ENCODE measurements around the gene PDE5A. TPM values are rescaled to one million over a fixed set of nuclear protein-coding genes. Genes with fewer than 3 reads are reported as not detected.

PDE5A gene
- total and polyA plus RNA-seq, 12 donors, result 6.7 to 23.2 (median 14.2) TPM

DNA sequence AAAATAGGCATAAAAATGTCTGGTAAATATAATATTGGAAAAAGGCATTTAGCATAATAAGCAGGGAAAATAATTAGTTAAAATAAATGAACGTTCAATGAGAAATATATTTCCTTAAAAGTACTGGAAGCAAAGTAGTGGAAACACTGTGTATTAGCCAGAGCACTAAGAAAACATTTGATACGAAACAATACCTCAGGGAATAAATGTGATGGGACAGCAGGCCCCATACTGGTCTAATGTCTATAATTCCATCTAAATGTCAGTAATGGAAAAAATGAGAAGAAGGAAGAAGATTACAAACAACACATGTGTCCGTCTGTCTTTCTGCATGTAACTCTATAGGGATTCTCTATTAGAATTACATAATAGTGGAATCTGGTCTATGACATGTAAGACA is 79.0 kb downstream of the PDE5A start:
- intact Hi-C loops (cut with DNase I), result no loop called here
- H3K4me1 ChIP-seq (replicated peaks in 1 of 2), result no peaks in the 10 kb centered on the region
- H3K9me3 ChIP-seq (replicated peaks in 1 of 3), result no peaks in the 10 kb centered on the region
- no peak overlapping the region for H3K4me3 ChIP-seq
- 77 to 82% (median 79%) methylated on average over 3 of the region's 3 CpGs for WGBS, 4 donors
- no peaks in the 10 kb centered on the region for H3K36me3 ChIP-seq (replicated peaks in 1 of 2)
- DNase-seq, result no peak
- H3K27ac ChIP-seq, result no peak overlapping the region
- no peak for TF ChIP-seq POLR2A (IDR thresholded peaks at IDR 0.05)
- TF ChIP-seq, protein P1, sequence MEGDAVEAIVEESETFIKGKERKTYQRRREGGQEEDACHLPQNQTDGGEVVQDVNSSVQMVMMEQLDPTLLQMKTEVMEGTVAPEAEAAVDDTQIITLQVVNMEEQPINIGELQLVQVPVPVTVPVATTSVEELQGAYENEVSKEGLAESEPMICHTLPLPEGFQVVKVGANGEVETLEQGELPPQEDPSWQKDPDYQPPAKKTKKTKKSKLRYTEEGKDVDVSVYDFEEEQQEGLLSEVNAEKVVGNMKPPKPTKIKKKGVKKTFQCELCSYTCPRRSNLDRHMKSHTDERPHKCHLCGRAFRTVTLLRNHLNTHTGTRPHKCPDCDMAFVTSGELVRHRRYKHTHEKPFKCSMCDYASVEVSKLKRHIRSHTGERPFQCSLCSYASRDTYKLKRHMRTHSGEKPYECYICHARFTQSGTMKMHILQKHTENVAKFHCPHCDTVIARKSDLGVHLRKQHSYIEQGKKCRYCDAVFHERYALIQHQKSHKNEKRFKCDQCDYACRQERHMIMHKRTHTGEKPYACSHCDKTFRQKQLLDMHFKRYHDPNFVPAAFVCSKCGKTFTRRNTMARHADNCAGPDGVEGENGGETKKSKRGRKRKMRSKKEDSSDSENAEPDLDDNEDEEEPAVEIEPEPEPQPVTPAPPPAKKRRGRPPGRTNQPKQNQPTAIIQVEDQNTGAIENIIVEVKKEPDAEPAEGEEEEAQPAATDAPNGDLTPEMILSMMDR (IDR thresholded peaks at IDR 0.05), result no peak
- no peaks in the 10 kb centered on the region for H3K27me3 ChIP-seq

DNA sequence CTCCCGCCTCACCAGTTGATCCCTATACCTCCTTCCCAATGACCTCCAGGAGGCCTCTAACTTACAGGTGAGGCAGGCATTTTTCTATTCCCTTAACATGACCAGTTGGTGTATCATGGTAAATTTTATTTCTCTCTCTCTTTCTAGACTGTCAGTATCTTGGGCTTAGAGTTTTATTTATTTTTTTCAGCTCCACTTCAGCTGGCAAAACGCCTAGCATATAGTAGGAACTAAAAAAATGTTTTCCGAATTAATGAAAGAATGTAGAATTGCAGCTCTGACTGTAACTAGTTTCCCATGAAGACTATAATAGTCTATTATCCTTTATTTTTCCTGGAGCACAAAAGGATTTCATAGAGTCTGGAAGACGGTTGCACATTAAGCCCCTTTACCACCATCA is 84.8 kb downstream of the PDE5A start:
- intact Hi-C loops (cut with DNase I), result no loop called here
- H3K4me3 ChIP-seq, result no peak overlapping the region
- no peak for TF ChIP-seq POLR2A (IDR thresholded peaks at IDR 0.05)
- TF ChIP-seq, protein P1 (IDR thresholded peaks at IDR 0.05), result no peak
- no peak overlapping the region for H3K27ac ChIP-seq
- H3K4me1 ChIP-seq (replicated peaks in 1 of 2), result peaks cover 0 to 1% of the 10 kb centered on the region in 2 donors
- H3K36me3 ChIP-seq (replicated peaks in 1 of 2), result no peaks in the 10 kb centered on the region
- 83 to 87% (median 87%) methylated on average over 4 of the region's 4 CpGs for WGBS, 4 donors
- H3K9me3 ChIP-seq (replicated peaks in 1 of 3), result no peaks in the 10 kb centered on the region
- H3K27me3 ChIP-seq, result no peaks in the 10 kb centered on the region
- DNase-seq, result no peak

DNA sequence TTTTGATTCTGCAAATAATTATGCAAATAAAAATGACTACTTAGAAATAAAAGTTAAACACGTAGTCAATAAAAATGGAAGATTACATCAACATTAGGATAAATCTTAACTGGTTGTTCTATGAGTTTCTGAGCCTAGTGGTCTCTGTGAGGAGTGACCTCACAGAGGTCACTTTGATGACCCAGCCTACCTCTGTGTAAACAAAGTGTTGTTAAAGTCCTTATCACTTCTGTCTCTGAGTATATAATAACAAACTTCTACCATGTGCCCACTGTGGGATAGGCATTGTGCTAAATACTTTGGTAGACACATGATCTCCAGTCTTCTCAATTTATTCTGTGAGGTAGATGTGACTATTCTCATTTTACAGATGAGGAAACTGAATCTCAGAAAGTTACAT is 85.4 kb downstream of the PDE5A start:
- WGBS, 4 donors, result 82 to 91% (median 84%) methylated on average over 1 of the region's 1 CpG
- no peaks in the 10 kb centered on the region for H3K27me3 ChIP-seq
- H3K4me1 ChIP-seq (replicated peaks in 1 of 2), result peaks cover 0 to 6% of the 10 kb centered on the region in 2 donors
- H3K9me3 ChIP-seq (replicated peaks in 1 of 3), result no peaks in the 10 kb centered on the region
- no peak for TF ChIP-seq POLR2A (IDR thresholded peaks at IDR 0.05)
- TF ChIP-seq, protein P1 (IDR thresholded peaks at IDR 0.05), result no peak
- no peak overlapping the region for H3K27ac ChIP-seq
- H3K36me3 ChIP-seq (replicated peaks in 1 of 2), result no peaks in the 10 kb centered on the region
- H3K4me3 ChIP-seq, result no peak overlapping the region
- intact Hi-C loops (cut with DNase I), result no loop called here
- DNase-seq, result no peak

DNA sequence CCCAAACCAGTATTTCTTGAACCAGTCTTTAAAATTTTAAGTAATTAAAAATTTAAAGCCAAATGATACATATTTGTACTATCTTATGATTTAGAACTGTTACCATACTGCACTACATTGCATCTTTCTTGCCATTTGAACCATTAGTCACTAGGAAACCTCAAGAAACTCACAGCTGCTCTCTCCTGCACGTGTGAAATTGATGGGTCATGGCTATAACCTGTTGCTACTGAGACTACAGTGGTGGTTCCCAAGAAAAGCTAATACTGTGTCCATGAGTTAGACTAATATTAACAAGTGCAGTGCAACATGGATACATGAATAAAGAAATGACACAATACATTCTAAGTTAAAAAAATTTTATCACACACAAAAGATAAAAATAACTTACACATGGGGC is 88.4 kb downstream of the PDE5A start:
- 62 to 76% (median 72%) methylated on average over 1 of the region's 1 CpG for WGBS, 4 donors
- H3K4me3 ChIP-seq, result no peak overlapping the region

More for the DNA sequence above, 88.4 kb downstream of the PDE5A start:
- no peaks in the 10 kb centered on the region for H3K27me3 ChIP-seq
- H3K36me3 ChIP-seq (replicated peaks in 1 of 2), result no peaks in the 10 kb centered on the region
- H3K27ac ChIP-seq, result no peak overlapping the region
- TF ChIP-seq, protein P1 (IDR thresholded peaks at IDR 0.05), result no peak
- no peak for TF ChIP-seq POLR2A (IDR thresholded peaks at IDR 0.05)
- intact Hi-C loops (cut with DNase I), result no loop called here
- no peaks in the 10 kb centered on the region for H3K9me3 ChIP-seq (replicated peaks in 1 of 3)
- peaks cover 0 to 12% of the 10 kb centered on the region in 2 donors for H3K4me1 ChIP-seq (replicated peaks in 1 of 2)
- no peak for DNase-seq

Measured in adrenal gland (tissue), 12 donors.